Measurements from ENCODE around the gene JARID2.

GRCh38 chr6:15308435-15309213, 62.8 kb downstream of the JARID2 start:
- no peak for TF ChIP-seq ZNF26 (tag by site-specific recombination; IDR thresholded peaks at IDR 0.05)
- TF ChIP-seq CTCF (tag by site-specific recombination; IDR thresholded peaks at IDR 0.05), result no peak
- TF ChIP-seq ZNF747 (tag by site-specific recombination; IDR thresholded peaks at IDR 0.05), result no peak
- TF ChIP-seq ZBTB11 (tag by site-specific recombination; conservative IDR thresholded peaks at IDR 0.05; ENCODE audit: low read depth), result no peak
- no peak for TF ChIP-seq ZNF138 (tag by site-specific recombination; IDR thresholded peaks at IDR 0.05; ENCODE audit: borderline replicate concordance)
- no peak for TF ChIP-seq ZNF10 (tag by site-specific recombination; IDR thresholded peaks at IDR 0.05)
- TF ChIP-seq ZNF558 (tag by site-specific recombination; IDR thresholded peaks at IDR 0.05), result no peak
- no peak for TF ChIP-seq PATZ1 (tag by site-specific recombination; IDR thresholded peaks at IDR 0.05)
- TF ChIP-seq REST (tag by site-specific recombination; IDR thresholded peaks at IDR 0.05), result no peak
